ENCODE results near the gene PHTF2. TPM values are rescaled to one million over a fixed set of nuclear protein-coding genes. Genes with fewer than 3 reads are reported as not detected.

The PHTF2 gene
- total and polyA plus RNA-seq, 4 donors, result 5.1 to 37.1 (median 8.7) TPM

DNA sequence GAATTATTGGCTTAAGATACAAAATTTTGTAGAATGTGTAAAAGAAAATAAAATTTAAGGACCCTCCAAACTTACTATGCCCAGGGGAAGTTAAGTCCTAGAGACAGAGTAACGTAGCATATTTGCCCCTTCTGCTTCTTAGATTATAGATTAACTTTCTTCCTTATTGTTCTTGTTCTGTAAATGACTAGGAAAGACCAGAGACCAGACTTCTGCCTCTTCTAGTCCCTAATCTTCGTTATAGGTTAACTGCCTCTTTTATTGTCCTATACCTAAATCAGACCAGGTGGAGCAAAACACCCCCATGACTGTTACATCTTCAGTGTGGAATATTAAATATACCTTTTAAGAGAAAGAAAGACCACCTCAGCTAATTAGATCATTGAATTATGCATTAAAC lies 160.5 kb downstream of the PHTF2 start:
- no peak for DNase-seq
- Histone ChIP-seq H3K4me1 (ENCODE audit: control insufficient read depth in 5 of 5, insufficient read depth in 5 of 5, low read length in 5 of 5) (no peaks in the 10 kb centered on the region), H3K9ac (ENCODE audit: insufficient read depth in 1 of 2, low read length in 2 of 2) (no peak overlapping the region), H3K36me3 (ENCODE audit: control insufficient read depth in 4 of 4, insufficient read depth in 4 of 4, low read length in 4 of 4) (no peaks in the 10 kb centered on the region), H3K4me3 (no peak overlapping the region), H3K27me3 (ENCODE audit: control insufficient read depth in 3 of 3, insufficient read depth in 3 of 3, low read length in 2 of 3) (no peaks in the 10 kb centered on the region), H3K27ac (ENCODE audit: low read depth in 1 of 2, low read length in 1 of 2) (no peak overlapping the region), H3K9me3 (ENCODE audit: control insufficient read depth in 4 of 4, insufficient read depth in 3 of 4, low read length in 3 of 4) (no peaks in the 10 kb centered on the region)
- TF ChIP-seq, protein P1, sequence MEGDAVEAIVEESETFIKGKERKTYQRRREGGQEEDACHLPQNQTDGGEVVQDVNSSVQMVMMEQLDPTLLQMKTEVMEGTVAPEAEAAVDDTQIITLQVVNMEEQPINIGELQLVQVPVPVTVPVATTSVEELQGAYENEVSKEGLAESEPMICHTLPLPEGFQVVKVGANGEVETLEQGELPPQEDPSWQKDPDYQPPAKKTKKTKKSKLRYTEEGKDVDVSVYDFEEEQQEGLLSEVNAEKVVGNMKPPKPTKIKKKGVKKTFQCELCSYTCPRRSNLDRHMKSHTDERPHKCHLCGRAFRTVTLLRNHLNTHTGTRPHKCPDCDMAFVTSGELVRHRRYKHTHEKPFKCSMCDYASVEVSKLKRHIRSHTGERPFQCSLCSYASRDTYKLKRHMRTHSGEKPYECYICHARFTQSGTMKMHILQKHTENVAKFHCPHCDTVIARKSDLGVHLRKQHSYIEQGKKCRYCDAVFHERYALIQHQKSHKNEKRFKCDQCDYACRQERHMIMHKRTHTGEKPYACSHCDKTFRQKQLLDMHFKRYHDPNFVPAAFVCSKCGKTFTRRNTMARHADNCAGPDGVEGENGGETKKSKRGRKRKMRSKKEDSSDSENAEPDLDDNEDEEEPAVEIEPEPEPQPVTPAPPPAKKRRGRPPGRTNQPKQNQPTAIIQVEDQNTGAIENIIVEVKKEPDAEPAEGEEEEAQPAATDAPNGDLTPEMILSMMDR (IDR thresholded peaks at IDR 0.05; ENCODE audit: control extremely low read depth, extremely low read depth), result no peak
- 90 to 95% methylated on average over 2 of the region's 2 CpGs for WGBS, 2 donors
- no peak for ATAC-seq (ENCODE audit: insufficient read depth, low FRiP score)

DNA sequence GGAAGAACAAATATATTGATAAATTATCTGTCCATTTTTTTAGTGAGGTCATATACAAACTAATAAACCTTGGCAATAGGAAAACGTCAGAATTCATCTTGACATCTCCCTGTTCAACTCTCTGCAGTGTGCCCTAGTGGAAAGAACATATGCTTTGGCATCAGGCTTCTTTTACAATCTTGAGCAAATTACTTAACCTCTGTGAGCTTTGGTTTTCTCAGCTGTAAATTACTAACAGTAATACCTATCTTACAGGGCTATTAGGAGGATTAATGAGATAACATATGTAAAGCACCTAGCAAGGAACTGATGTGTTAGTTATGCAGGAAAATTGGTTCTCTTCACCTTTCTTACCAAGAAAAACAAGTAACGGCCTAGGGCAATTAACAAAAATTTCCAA lies 161.8 kb downstream of the PHTF2 start:
- Histone ChIP-seq H3K4me1 (ENCODE audit: control insufficient read depth in 5 of 5, insufficient read depth in 5 of 5, low read length in 5 of 5) (no peaks in the 10 kb centered on the region), H3K27ac (ENCODE audit: low read depth in 1 of 2, low read length in 1 of 2) (no peak overlapping the region), H3K4me3 (no peak overlapping the region), H3K9me3 (ENCODE audit: control insufficient read depth in 4 of 4, insufficient read depth in 3 of 4, low read length in 3 of 4) (no peaks in the 10 kb centered on the region), H3K27me3 (ENCODE audit: control insufficient read depth in 3 of 3, insufficient read depth in 3 of 3, low read length in 2 of 3) (no peaks in the 10 kb centered on the region), H3K9ac (ENCODE audit: insufficient read depth in 1 of 2, low read length in 2 of 2) (no peak overlapping the region), H3K36me3 (ENCODE audit: control insufficient read depth in 4 of 4, insufficient read depth in 4 of 4, low read length in 4 of 4) (no peaks in the 10 kb centered on the region)
- 92 to 93% methylated on average over 2 of the region's 2 CpGs for WGBS, 2 donors
- TF ChIP-seq, protein P1 (IDR thresholded peaks at IDR 0.05; ENCODE audit: control extremely low read depth, extremely low read depth), result no peak
- DNase-seq (no peak), ATAC-seq (ENCODE audit: insufficient read depth, low FRiP score) (no peak)

DNA sequence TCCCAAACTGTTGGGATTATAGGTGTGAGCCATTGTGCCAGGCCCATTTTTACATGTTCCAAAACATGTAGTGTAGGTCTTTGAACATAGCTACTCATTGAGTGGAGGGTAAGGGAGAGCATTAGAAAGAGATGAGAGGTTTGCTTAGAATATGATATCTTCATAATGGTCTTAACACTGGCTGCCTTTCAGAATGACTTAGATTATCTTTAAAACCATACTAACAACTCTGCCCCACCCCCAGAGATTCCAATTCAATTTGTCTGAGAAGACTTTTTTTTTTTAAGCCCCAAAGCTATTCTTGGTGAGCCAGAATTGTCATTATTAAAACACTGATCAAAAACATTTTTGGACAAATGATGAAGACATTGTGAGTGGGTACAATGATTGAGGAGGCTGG lies 168.9 kb downstream of the PHTF2 start:
- Histone ChIP-seq H3K9ac (ENCODE audit: insufficient read depth in 1 of 2, low read length in 2 of 2) (no peak overlapping the region), H3K27ac (ENCODE audit: low read depth in 1 of 2, low read length in 1 of 2) (no peak overlapping the region), H3K27me3 (ENCODE audit: control insufficient read depth in 3 of 3, insufficient read depth in 3 of 3, low read length in 2 of 3) (no peaks in the 10 kb centered on the region), H3K36me3 (ENCODE audit: control insufficient read depth in 4 of 4, insufficient read depth in 4 of 4, low read length in 4 of 4) (peaks cover 0 to 1% (median 0%) of the 10 kb centered on the region in 4 donors), H3K4me3 (no peak overlapping the region), H3K4me1 (ENCODE audit: control insufficient read depth in 5 of 5, insufficient read depth in 5 of 5, low read length in 5 of 5) (no peaks in the 10 kb centered on the region), H3K9me3 (ENCODE audit: control insufficient read depth in 4 of 4, insufficient read depth in 3 of 4, low read length in 3 of 4) (no peaks in the 10 kb centered on the region)
- DNase-seq, result no peak
- TF ChIP-seq, protein P1 (IDR thresholded peaks at IDR 0.05; ENCODE audit: control extremely low read depth, extremely low read depth), result no peak
- no peak for ATAC-seq (ENCODE audit: insufficient read depth, low FRiP score)

DNA sequence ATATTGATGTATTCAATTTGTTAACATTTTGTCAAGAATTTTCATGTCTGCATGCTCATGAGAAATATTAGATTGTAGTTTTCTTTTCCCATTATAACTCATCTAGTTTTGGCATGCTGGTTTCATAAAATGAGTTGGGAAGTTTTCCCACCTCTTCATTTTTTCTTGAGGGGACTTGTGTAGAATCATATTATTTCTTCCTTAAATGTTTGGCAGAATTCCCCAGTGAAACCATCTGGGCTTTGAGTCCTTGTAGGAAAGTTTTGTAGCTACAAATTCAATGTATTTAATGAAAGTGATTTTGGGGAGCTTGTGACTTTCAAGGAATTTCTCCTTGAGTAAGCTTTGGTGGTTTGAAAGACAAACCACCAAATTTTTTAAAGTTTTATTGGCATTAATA lies 173.2 kb downstream of the PHTF2 start:
- no peaks in the 10 kb centered on the region for H3K9me3 ChIP-seq (ENCODE audit: control insufficient read depth in 4 of 4, insufficient read depth in 3 of 4, low read length in 3 of 4)
- peaks cover 0 to 1% (median 0%) of the 10 kb centered on the region in 4 donors for H3K36me3 ChIP-seq (ENCODE audit: control insufficient read depth in 4 of 4, insufficient read depth in 4 of 4, low read length in 4 of 4)
- H3K27me3 ChIP-seq (ENCODE audit: control insufficient read depth in 3 of 3, insufficient read depth in 3 of 3, low read length in 2 of 3), result no peaks in the 10 kb centered on the region
- DNase-seq (no peak), ATAC-seq (ENCODE audit: insufficient read depth, low FRiP score) (no peak)
- no peaks in the 10 kb centered on the region for H3K4me1 ChIP-seq (ENCODE audit: control insufficient read depth in 5 of 5, insufficient read depth in 5 of 5, low read length in 5 of 5)
- H3K4me3 ChIP-seq, result no peak overlapping the region
- H3K27ac ChIP-seq (ENCODE audit: low read depth in 1 of 2, low read length in 1 of 2), result no peak overlapping the region
- TF ChIP-seq, protein P1 (IDR thresholded peaks at IDR 0.05; ENCODE audit: control extremely low read depth, extremely low read depth), result no peak
- H3K9ac ChIP-seq (ENCODE audit: insufficient read depth in 1 of 2, low read length in 2 of 2), result no peak overlapping the region

Data from lung (tissue), 12 donors.